Small intestine (tissue), 7 donors: ENCODE measurements around the gene SFRP5. TPM values are rescaled to one million over a fixed set of nuclear protein-coding genes. Genes with fewer than 3 reads are reported as not detected.

Source experiments
- DNase-seq, 2 donors: peaks; one replicate each; pipeline versions ENCODE4 v3.0.0 to v3.0.0-alpha.2; 2013
- FAIRE-seq: peaks from 2 replicates; lab custom pipeline; 2012; peaks lifted over from hg19 to GRCh38; lab: Jason Lieb, UNC
- H3K27ac ChIP-seq, 3 donors: one replicate each; pipeline ENCODE4 v1.5.1; 2013; ENCODE audit warnings: low read length in 2 of 3, mild to moderate bottlenecking in 2 of 3, control low read depth in 1 of 3, inconsistent platforms in 1 of 3, low read depth in 1 of 3, moderate library complexity in 1 of 3
- H3K27me3 ChIP-seq, 3 donors: one replicate each; pipeline ENCODE4 v1.6.1; 2013; ENCODE audit warnings: low read length in 3 of 3, inconsistent platforms in 1 of 3; ENCODE audit not compliant: control insufficient read depth in 3 of 3, insufficient read depth in 3 of 3
- H3K36me3 ChIP-seq, 3 donors: one replicate each; pipeline ENCODE4 v1.6.1; 2013; ENCODE audit warnings: low read length in 3 of 3, inconsistent platforms in 1 of 3, low read depth in 1 of 3, mild to moderate bottlenecking in 1 of 3, moderate library complexity in 1 of 3; ENCODE audit not compliant: control insufficient read depth in 3 of 3, insufficient read depth in 2 of 3
- H3K4me1 ChIP-seq, 3 donors: one replicate each; pipeline ENCODE4 v1.6.1; 2013; ENCODE audit warnings: low read length in 2 of 3, inconsistent platforms in 1 of 3, low read depth in 1 of 3, mild to moderate bottlenecking in 1 of 3, moderate library complexity in 1 of 3; ENCODE audit not compliant: control insufficient read depth in 3 of 3, insufficient read depth in 2 of 3
- H3K4me3 ChIP-seq, 3 donors: one replicate each; pipeline ENCODE4 v1.5.1; 2013; ENCODE audit warnings: low read length in 3 of 3, control low read depth in 1 of 3, inconsistent platforms in 1 of 3, low read depth in 1 of 3, mild to moderate bottlenecking in 1 of 3, moderate library complexity in 1 of 3
- H3K9me3 ChIP-seq, 2 donors: one replicate each; pipeline ENCODE4 v1.6.1; 2013; ENCODE audit warnings: low read depth in 1 of 2, low read length in 1 of 2; ENCODE audit not compliant: control insufficient read depth in 2 of 2, insufficient read depth in 1 of 2
- WGBS, 3 donors: extraction: QIAGEN DNeasy Blood & Tissue Kit; methylation state at CpG; one replicate each; pipeline ENCODE4 v1.1.7; 2013; 5-methylcytosine and 5-hydroxymethylcytosine counted together
- polyA plus RNA-seq, 4 donors: library from polyadenylated mRNA; stranded (reverse) in 3 of 4; unstranded in 1 of 4; fragments of 200-250 nt in 3 of 4; fragments of 120-200 nt in 1 of 4; gene quantifications; one replicate each; pipeline versions ENCODE4 v1.2.1 to v1.2.3, GENCODE V29; 2013
- donor health status: healthy with polysubstance abuse.
- donor health status: control.
- donor health status: control.
- donor health status: Bipolar disorder and iron deficiency.
- donor health status: healthy.

SFRP5 gene
- polyA plus RNA-seq, 4 donors, result 12.7 to 110 (median 53.8) TPM

GRCh38 chr10:97774811-97775294 is 3.1 kb upstream of the SFRP5 start:
- Histone ChIP-seq H3K27ac (no peak overlapping the region), H3K36me3 (peaks cover 0 to 10% (median 0%) of the 10 kb centered on the region in 3 donors), H3K27me3 (peaks cover 0 to 18% (median 17%) of the 10 kb centered on the region in 3 donors), H3K4me1 (peaks cover 0 to 27% (median 8%) of the 10 kb centered on the region in 3 donors), H3K9me3 (no peaks in the 10 kb centered on the region), H3K4me3 (no peak overlapping the region)
- 19 to 60% (median 32%) methylated on average over 10 of the region's 10 CpGs for WGBS, 3 donors
- peak in 1 of 2 donors; percentile 69 for DNase-seq
- FAIRE-seq, result no peak

DNA sequence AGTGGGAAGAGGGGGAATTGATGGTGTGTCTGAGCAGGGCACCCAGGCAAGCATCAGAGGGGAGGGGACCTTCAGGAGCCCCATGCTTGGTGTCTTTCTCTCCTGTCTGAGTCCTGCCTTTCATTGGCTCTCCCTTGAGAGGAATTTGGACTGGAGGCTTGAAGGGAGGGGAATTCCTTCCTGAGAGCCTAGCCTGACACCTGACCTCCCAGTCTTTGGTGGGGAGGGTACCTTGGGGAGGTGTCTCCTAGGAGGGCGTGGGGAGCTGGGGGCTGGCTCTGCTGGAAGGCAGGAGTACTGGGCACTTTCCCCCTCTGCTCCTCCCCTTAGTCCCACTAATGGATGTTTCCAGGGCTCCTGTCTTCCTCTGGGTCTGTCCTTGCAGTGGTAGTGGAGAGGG is 1.3 kb upstream of the SFRP5 start:
- H3K27ac ChIP-seq, result peak overlapping the region in 1 of 3 donors; percentile 65
- no peak overlapping the region for H3K4me3 ChIP-seq
- FAIRE-seq (no peak), DNase-seq (peak in 1 of 2 donors; percentile 77)
- no peaks in the 10 kb centered on the region for H3K9me3 ChIP-seq
- H3K4me1 ChIP-seq, result peaks cover 0 to 27% (median 3%) of the 10 kb centered on the region in 3 donors
- peaks cover 0 to 20% (median 18%) of the 10 kb centered on the region in 3 donors for H3K27me3 ChIP-seq
- 13 to 38% (median 38%) methylated on average over 1 of the region's 1 CpG for WGBS, 3 donors
- peaks cover 0 to 8% (median 2%) of the 10 kb centered on the region in 3 donors for H3K36me3 ChIP-seq

GRCh38 chr10:97771055-97771891 is 526 bp downstream of the SFRP5 start:
- Histone ChIP-seq H3K27me3 (peaks cover 0 to 20% (median 18%) of the 10 kb centered on the region in 3 donors), H3K9me3 (no peaks in the 10 kb centered on the region), H3K4me3 (peak overlapping the region in 2 of 3 donors; percentile 49 to 86), H3K4me1 (peaks cover 0 to 18% (median 3%) of the 10 kb centered on the region in 3 donors), H3K36me3 (peaks cover 0 to 20% (median 2%) of the 10 kb centered on the region in 3 donors), H3K27ac (peak overlapping the region in 2 of 3 donors; percentile 28 to 64)
- DNase-seq (peak; percentile 28 to 74), FAIRE-seq (no peak)
- 1 to 2% (median 1%) methylated on average over 57 to 90 of the region's 90 CpGs for WGBS, 3 donors

GRCh38 chr10:97770255-97770654 is 1.5 kb downstream of the SFRP5 start:
- H3K36me3 ChIP-seq, result peaks cover 0 to 24% (median 2%) of the 10 kb centered on the region in 3 donors
- 77 to 80% (median 79%) methylated on average over 5 of the region's 5 CpGs for WGBS, 3 donors
- no peak for FAIRE-seq
- peak overlapping the region in 2 of 3 donors; percentile 49 to 86 for H3K4me3 ChIP-seq
- peaks cover 0 to 20% (median 18%) of the 10 kb centered on the region in 3 donors for H3K27me3 ChIP-seq
- DNase-seq, result no peak
- no peaks in the 10 kb centered on the region for H3K9me3 ChIP-seq
- H3K27ac ChIP-seq, result no peak overlapping the region
- H3K4me1 ChIP-seq, result peaks cover 0 to 18% (median 3%) of the 10 kb centered on the region in 3 donors

DNA sequence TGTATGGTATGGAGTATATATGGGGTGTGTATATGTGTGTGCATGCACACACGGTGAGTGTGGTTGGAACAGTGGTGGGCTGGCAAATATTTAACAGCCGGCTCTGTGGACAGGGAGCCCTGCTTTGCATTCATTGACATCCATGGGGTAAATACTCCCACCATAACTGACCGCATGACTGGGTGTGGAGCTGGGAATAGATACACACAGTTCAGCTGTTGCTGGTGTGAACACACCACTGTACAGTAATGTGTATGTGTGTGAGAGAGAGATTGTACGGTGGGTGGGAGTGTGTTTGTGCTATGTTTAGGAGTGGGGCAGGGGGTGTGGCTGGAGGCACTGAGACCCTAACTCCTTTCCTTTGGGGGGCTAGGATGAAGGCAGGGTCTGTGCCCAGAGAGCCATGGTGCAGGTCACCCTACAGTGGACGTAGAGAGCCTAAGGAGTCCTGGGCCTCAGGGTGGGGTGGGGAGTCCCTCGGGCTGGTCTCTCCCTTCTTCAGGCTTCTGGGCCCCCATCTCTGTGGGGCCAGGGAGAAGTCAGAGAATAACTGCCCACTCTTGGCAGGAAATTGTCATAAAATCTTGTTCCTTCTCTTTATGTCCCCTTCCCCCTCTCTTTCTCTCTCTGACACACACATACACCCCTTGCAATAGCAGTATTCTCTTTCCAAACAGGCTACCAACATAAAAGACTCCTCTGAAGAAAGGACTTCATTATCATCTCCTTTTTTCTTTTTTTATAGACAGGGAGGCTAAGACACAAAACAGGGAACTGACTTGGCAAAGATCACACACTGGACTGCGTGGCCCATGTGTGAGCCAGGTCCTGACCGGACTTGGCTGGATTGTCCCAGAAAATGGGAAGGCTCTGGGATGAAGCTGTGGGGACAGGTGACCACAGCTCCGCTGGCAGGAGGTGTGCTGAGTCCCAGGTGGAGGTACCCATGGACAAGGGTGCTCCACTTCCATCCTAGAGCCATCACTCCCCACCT is 3.2 kb downstream of the SFRP5 start:
- H3K4me1 ChIP-seq, result peaks cover 0 to 27% (median 0%) of the 10 kb centered on the region in 3 donors
- H3K9me3 ChIP-seq, result no peaks in the 10 kb centered on the region
- H3K27ac ChIP-seq, result no peak overlapping the region
- peaks cover 0 to 20% (median 18%) of the 10 kb centered on the region in 3 donors for H3K27me3 ChIP-seq
- FAIRE-seq (no peak), DNase-seq (no peak)
- H3K4me3 ChIP-seq, result no peak overlapping the region
- H3K36me3 ChIP-seq, result peaks cover 0 to 24% (median 2%) of the 10 kb centered on the region in 3 donors
- WGBS, 3 donors, result 85 to 90% (median 87%) methylated on average over 9 of the region's 9 CpGs

DNA sequence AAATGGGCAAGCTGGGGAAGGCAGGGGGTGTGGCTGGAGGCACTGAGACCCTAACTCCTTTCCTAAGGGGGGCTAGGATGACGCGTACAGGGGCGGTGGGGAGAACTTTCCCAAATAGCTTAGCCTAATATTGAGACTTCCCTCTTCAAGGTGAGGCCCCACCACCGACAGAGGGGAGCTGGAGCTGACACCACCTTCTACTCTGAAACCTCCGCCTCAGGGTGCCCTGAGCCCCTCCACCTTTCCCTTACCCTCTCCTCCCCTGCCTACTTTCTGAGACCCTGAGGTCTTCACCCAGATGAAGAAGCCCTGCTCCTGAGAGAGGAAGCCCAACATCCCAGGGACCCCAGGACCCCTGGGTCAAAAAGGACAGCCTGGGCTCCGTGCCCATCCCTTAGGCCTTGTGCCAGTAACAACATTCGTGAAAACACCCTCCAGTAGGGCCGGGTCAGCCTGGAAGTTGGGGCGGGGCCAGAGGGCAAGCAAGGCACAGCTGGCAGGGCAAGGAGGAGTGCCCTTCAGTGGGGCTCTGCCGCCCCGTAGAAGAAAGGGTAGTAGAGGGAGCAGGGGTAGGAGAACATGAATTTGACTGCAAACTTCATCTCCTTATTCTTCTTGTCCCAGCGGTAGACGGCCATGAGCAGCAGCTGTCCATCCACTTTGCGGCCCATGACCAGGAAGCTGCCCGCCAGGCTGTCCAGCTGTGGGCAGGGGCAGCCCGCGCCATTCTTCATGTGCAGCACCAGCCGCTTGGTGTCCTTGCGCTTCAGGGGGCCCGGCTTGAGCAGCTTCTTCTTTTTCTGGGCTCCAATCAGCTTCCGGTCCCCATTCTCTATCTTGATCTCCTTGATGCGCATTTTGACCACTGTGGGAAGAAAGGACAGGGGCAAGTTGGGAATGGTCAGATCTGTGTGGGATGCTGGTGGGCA is 4.5 kb downstream of the SFRP5 start:
- 69 to 82% (median 82%) methylated on average over 22 of the region's 22 CpGs for WGBS, 3 donors
- Histone ChIP-seq H3K9me3 (no peaks in the 10 kb centered on the region), H3K4me3 (no peak overlapping the region), H3K27ac (no peak overlapping the region), H3K27me3 (peaks cover 0 to 13% (median 9%) of the 10 kb centered on the region in 3 donors), H3K36me3 (peaks cover under 1 to 32% (median 2%) of the 10 kb centered on the region in 3 donors), H3K4me1 (peaks cover 0 to 14% (median 0%) of the 10 kb centered on the region in 3 donors)
- no peak for FAIRE-seq
- peak in 1 of 2 donors; percentile 29 for DNase-seq

DNA sequence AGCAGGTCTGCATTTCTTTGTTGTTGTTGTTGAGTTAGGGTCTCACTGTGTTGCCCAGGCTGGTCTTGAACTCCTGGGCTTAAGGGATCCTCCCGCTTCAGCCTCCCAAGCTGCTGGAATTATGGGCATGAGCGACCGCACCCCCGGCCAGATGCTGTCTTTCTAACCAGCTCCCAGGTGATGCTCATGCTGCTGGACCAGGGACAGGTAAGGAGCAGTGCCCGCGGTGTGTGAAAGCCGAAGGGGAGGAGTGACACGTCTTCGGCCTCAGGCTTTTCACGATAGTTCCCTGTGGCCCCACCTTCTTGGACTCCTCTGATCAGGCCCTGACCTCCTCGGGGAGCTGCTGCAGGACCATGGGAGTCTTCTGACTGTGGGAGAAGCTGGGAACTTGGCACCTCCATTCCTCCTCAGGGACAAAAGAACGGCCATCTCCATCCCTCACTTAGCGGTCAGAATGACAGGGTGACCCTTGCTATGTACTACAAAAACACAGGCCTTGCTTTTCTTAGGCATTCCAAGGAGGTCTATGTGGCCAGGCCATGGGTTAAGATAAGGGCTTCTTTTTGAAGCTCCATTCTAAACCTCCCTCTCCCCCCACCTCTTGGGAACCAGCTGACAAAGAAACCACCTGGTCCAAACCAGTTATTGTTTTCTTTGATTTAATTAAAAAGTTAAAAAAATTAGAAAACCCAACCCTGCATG is 5.5 kb downstream of the SFRP5 start:
- no peak overlapping the region for H3K4me3 ChIP-seq
- H3K36me3 ChIP-seq, result peaks cover 2 to 41% (median 3%) of the 10 kb centered on the region in 3 donors
- FAIRE-seq (no peak), DNase-seq (no peak)
- peaks cover 0 to 12% (median 0%) of the 10 kb centered on the region in 3 donors for H3K4me1 ChIP-seq
- 92 to 93% (median 92%) methylated on average over 13 of the region's 13 CpGs for WGBS, 3 donors
- H3K9me3 ChIP-seq, result no peaks in the 10 kb centered on the region
- H3K27ac ChIP-seq, result no peak overlapping the region
- peaks cover 0 to 8% (median 6%) of the 10 kb centered on the region in 3 donors for H3K27me3 ChIP-seq
